HepG2 (cell line): ENCODE measurements around the gene HNRNPL. TPM values are rescaled to one million over a fixed set of nuclear protein-coding genes. Genes with fewer than 3 reads are reported as not detected.

ENCODE experiments used
- BCL3 ChIP-seq: sonication (generic); formaldehyde crosslinking; IDR thresholded peaks from 2 replicates; pipeline ENCODE4 v1.5.1; 2020; ENCODE audit warnings: mild to moderate bottlenecking, missing genetic modification reagents, moderate library complexity
- FLYWCH1 ChIP-seq: sonication (generic); formaldehyde crosslinking; IDR thresholded peaks from 2 replicates; pipeline ENCODE4 v1.8.1; 2023; ENCODE audit warnings: mild to moderate bottlenecking, missing genetic modification reagents
- GATAD2A ChIP-seq: IDR thresholded peaks from 2 replicates; pipeline ENCODE4 v1.6.1; 2016
- GFI1 ChIP-seq: sonication (generic); formaldehyde crosslinking; IDR thresholded peaks from 2 replicates; pipeline ENCODE4 v1.5.0; 2020; ENCODE audit warnings: missing genetic modification reagents, mild to moderate bottlenecking, borderline replicate concordance
- MEF2D ChIP-seq: sonication (generic); formaldehyde crosslinking; IDR thresholded peaks from 2 replicates; pipeline ENCODE4 v1.5.1; 2020; ENCODE audit warnings: mild to moderate bottlenecking, missing genetic modification reagents
- PATZ1 ChIP-seq: sonication (generic); formaldehyde crosslinking; IDR thresholded peaks from 2 replicates; pipeline ENCODE4 v1.4.0; 2020; ENCODE audit warnings: missing genetic modification reagents
- SOX13 ChIP-seq, 3 experiments: fragments of 450-650 bp in 1 of 3; sonication (generic) in 1 of 3; formaldehyde crosslinking in 1 of 3; IDR thresholded peaks in 2 of 3; conservative IDR thresholded peaks in 1 of 3; 2 replicates each; pipeline versions ENCODE4 v1.5.0 to v1.6.1; 2016 to 2020; ENCODE audit warnings: antibody characterized with exemption in 1 of 3, mild to moderate bottlenecking in 1 of 3, missing compliant biosample characterization in 1 of 3, missing genetic modification reagents in 1 of 3, moderate library complexity in 1 of 3
- SRSF1 ChIP-seq: fragments of 200-400 bp; formaldehyde crosslinking; optimal IDR thresholded peaks from 2 replicates; pipeline ENCODE3; 2017; ENCODE audit warnings: mild to moderate bottlenecking, low read depth, low read length, moderate library complexity
- ZBTB26 ChIP-seq: IDR thresholded peaks from 2 replicates; pipeline ENCODE4 v1.6.1; 2016; ENCODE audit warnings: missing compliant biosample characterization, missing genetic modification reagents, borderline replicate concordance
- ZNF10 ChIP-seq: sonication (generic); formaldehyde crosslinking; IDR thresholded peaks from 2 replicates; pipeline ENCODE4 v1.4.0; 2020; ENCODE audit warnings: mild to moderate bottlenecking, low read depth, missing genetic modification reagents, borderline replicate concordance
- ZNF431 ChIP-seq: sonication (generic); formaldehyde crosslinking; IDR thresholded peaks from 2 replicates; pipeline ENCODE4 v1.9.0; 2022; ENCODE audit warnings: missing genetic modification reagents, low read depth, mild to moderate bottlenecking, borderline replicate concordance
- ZNF646 ChIP-seq: sonication (generic); formaldehyde crosslinking; IDR thresholded peaks from 2 replicates; pipeline ENCODE4 v1.9.0; 2021; ENCODE audit warnings: mild to moderate bottlenecking, missing genetic modification reagents
- ZNF780A ChIP-seq: sonication (generic); formaldehyde crosslinking; IDR thresholded peaks from 2 replicates; pipeline ENCODE4 v1.8.0; 2022; ENCODE audit warnings: mild to moderate bottlenecking, missing genetic modification reagents, moderate library complexity
- ZNF800 ChIP-seq: sonication (generic); formaldehyde crosslinking; IDR thresholded peaks from 2 replicates; pipeline ENCODE4 v1.4.0; 2020; ENCODE audit warnings: missing genetic modification reagents
- polyA plus RNA-seq, 8 experiments: library from polyadenylated mRNA; depleted of rRNA in 3 of 8; stranded (reverse) in 7 of 8; unstranded in 1 of 8; fragments of >200 nt; fragmentation: Illumina TruSeq in 4 of 8; extraction: Trizol in 4 of 8; gene quantifications; 2 replicates each; pipeline versions ENCODE4 v1.2.1 to v1.2.3, GENCODE V29; 2011 to 2016; ENCODE audit warnings: low read depth in 4 of 8, missing spikeins in 1 of 8, mixed read lengths in 1 of 8; ENCODE audit not compliant: insufficient read depth in 1 of 8
- total RNA-seq, 5 experiments: library from RNA; depleted of rRNA; stranded (reverse); fragments of >200 nt; fragmentation: Illumina TruSeq; extraction: Trizol; gene quantifications; 2 replicates each; pipeline ENCODE4 v1.2.3, GENCODE V29; 2016; ENCODE audit warnings: low read depth in 1 of 5

HNRNPL gene
- total and polyA plus RNA-seq, 2 of the 13 experiments (the other 11 are each of a cell fraction or from before 2014, with no cell fraction given) = 156 to 278 TPM

GRCh38 chr19:38819231-38819920 lies 30.4 kb downstream of the HNRNPL start (continued):
- peak; percentile 55; the same call in 1 of the 2 replicates for TF ChIP-seq PATZ1 (CRISPR knock-in tag)
- TF ChIP-seq MEF2D (CRISPR knock-in tag) = peak; percentile 66; the same call in 1 of the 2 replicates
- no peak for TF ChIP-seq ZNF431 (CRISPR knock-in tag)
- TF ChIP-seq FLYWCH1 (CRISPR knock-in tag) = no peak
- TF ChIP-seq ZNF646 (CRISPR knock-in tag) = no peak
- no peak for TF ChIP-seq ZNF10 (CRISPR knock-in tag)
- no peak for TF ChIP-seq SRSF1
- 0 out of 2 replicates have a peak, but pooled peaks have one; percentile 13 for TF ChIP-seq SOX13 (IDR thresholded peaks at IDR 0.05)
- peak in 1 of 2 experiments; percentile 56; a peak in 2 of 4 replicates for TF ChIP-seq SOX13 (CRISPR knock-in tag; conservative IDR thresholded peaks at IDR 0.05 in 1 of 2, IDR thresholded peaks at IDR 0.05 in 1 of 2)
- TF ChIP-seq GATAD2A = peak; percentile 66
- no peak for TF ChIP-seq ZNF780A
- TF ChIP-seq GFI1 (CRISPR knock-in tag) = 0 out of 2 replicates have a peak, but pooled peaks have one; percentile 69
- TF ChIP-seq ZBTB26 (CRISPR knock-in tag) = 0 out of 2 replicates have a peak, but pooled peaks have one; percentile 55
- TF ChIP-seq ZNF800 = no peak
- no peak for TF ChIP-seq BCL3 (CRISPR knock-in tag)
